HG03432 (cell line): ENCODE data around the gene ARHGAP28.

Experiments used
- ATAC-seq: cut with Tn5 transposase; IDR thresholded peaks from one replicate; pipeline ENCODE4 v1.9.1; 2021; ENCODE audit warnings: mild to moderate bottlenecking, moderate library complexity; ENCODE audit not compliant: unreplicated experiment

ARHGAP28 gene

DNA sequence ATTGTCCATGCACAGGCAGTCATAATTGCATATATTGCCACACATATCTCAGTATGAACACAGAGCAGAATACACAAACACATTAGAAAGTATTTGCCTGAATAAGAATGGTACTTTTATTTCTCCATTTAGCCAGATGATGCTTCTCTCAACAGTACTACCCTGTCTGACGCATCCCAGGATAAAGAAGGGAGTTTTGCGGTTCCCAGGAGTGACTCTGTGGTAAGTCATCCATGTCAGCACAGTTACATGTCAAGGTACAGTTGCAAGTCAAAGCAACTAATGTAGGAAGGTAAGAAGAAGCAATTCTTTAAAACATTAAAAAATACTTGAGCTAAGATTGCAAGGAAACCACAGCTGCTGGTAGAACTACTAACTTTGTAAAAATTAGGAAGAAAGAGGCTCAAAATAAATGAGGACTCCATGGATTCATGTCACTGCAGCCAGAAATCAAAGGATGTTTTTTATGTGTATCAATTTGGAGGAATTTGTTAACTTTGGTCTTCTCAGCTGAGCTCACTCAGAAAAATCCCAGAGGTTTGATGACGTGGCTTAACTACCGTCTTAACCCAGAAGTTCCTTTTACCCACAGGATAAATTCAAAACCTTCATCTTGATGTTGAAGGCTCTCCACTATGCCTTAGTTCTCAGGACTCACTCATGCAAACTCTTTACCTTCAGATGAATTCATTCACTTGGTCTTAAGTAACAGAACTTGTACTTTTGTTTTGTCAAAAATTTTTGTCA, 130.3 kb downstream of the ARHGAP28 start:
- no peak for ATAC-seq

GRCh38 chr18:6860804-6861448, 131.4 kb downstream of the ARHGAP28 start:
- no peak for ATAC-seq

DNA sequence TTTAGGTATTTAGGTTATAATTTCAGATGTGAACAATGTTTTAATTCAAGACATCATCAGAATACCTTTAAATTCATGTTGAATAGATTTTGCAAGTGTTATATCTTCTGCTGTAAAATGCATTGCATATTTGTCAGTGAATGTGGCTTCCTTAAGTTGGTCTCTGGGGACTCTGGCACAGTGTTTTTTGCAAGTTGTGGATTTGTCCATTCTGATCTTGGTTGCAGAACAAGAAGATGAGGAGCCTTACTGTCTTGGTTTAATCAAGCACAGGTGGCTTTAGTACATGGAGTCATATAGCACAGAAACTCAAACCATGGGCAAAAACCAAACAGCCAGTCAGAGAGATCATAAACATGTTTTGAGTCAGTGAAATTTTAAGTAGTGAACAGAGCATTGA, 135.7 kb downstream of the ARHGAP28 start:
- no peak for ATAC-seq

- ATAC-seq: no peak
These were observed 137.1 kb downstream of the ARHGAP28 start for GRCh38 chr18:6866552-6867085.

- ATAC-seq: no peak
These were observed 138.5 kb downstream of the ARHGAP28 start for GRCh38 chr18:6868033-6868432.

GRCh38 chr18:6871566-6871965, 142.1 kb downstream of the ARHGAP28 start:
- ATAC-seq: no peak

- no peak for ATAC-seq
These were observed 143.7 kb downstream of the ARHGAP28 start for GRCh38 chr18:6873040-6873751.

DNA sequence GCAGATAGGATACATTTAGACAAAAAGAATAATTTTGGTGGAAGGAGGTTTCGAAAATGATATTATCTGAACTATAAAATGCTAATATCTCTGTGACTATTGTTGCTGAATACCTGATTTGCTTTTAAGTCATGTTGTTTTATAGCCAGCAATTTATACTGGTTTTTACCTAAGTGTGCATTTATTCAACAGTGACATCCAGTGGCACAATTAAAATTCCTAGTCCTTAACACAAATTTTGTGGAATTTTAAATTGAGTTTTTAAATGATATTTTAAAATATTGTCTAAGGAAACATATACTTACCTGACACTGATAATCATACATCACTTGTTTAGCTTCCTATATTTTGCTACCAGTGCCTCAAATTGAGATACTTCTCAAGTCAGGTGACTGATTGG, 144.8 kb downstream of the ARHGAP28 start:
- no peak for ATAC-seq

GRCh38 chr18:6875749-6876148, 146.2 kb downstream of the ARHGAP28 start:
- ATAC-seq: no peak

- ATAC-seq: no peak
These were observed 147.1 kb downstream of the ARHGAP28 start for GRCh38 chr18:6876641-6877041.

GRCh38 chr18:6877288-6877687, 147.8 kb downstream of the ARHGAP28 start:
- ATAC-seq: no peak

DNA sequence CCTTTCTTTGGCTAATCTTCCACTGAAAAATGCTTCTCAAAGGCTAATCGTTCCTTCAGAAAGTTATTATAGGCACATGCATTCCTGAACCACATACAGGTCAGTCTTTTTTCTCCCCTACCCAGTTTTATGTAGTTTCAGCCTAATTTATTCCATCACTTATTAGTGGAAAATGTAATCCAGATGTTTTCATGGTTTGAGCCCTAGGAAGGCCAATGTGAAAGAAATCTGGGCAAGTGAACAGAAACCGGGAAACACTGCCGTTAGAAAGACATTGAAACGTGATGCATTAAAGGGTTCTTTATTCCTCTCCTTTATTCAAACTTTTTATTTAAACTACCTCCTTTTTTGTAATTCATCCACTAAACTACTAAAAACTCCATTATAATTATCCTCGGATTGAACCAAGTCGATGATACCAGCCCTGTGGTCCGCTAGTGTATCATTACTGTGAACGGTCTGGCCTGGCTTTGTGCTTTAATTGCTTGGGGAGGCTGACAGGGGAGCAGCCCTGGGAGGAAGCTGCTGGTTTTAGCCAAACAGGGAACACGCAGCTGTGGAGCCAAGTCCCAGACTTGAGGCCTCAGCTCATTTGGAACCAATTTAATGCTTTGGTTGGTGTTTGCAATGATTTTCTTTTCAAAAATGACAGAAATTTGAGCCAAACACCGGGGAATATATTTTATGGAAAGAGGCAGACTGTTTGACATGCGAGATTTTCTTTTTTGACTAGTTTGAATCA, 149.2 kb downstream of the ARHGAP28 start:
- no peak for ATAC-seq

- ATAC-seq: no peak
These were observed 150.1 kb downstream of the ARHGAP28 start for GRCh38 chr18:6879508-6880195.

GRCh38 chr18:6881034-6881820, 151.7 kb downstream of the ARHGAP28 start:
- no peak for ATAC-seq

DNA sequence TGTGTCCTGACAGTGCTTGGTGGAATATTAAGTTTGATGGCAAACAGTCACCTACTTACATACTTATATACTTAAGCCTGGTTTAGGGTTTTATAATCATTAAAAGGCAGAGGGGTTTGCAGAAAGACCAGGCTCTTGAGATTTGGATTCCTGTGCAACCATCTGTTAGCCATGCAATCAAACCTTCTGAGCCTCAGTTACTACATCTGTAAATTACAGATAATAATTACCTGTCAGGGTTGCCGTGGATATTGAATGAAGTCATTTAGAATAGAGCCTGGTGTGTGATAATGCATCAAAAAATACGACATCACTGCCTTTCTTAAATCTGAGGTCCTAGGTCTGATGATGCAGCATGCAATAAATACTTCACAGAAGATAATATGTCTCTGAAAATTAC, 152.9 kb downstream of the ARHGAP28 start:
- no peak for ATAC-seq

- no peak for ATAC-seq
These were observed 155.5 kb downstream of the ARHGAP28 start for GRCh38 chr18:6885006-6885481.

- ATAC-seq: no peak
These were observed 156.7 kb downstream of the ARHGAP28 start for GRCh38 chr18:6885992-6886796.

DNA sequence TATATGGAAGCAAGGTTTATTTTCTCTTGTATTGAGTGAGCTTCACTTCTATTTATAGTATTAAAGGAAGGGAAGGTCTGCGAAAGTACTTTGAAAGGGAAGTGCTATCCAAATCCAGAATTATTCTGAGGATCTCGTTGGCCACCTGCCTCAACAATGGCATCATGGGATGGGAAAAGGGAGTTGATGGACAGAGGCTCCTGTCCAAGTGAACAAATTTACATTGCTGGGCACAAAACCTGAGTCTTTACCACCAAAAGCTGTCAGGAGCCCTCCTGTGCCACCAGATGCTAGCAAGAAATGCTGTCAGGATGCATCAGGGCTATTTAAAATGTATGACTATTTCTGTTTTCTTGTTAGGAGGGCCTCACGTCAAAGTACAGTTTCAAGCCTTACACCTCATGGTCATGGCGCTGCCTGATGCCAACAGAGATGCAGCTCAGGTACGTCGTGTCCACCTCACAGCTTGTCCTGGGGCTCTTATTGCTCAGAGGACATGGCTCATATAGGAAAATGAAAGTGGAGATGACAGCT, 157.3 kb downstream of the ARHGAP28 start:
- ATAC-seq: no peak
